Common myeloid progenitor, CD34-positive (primary cell): Measurements from ENCODE around the gene TOM1L1.
"Not testable (repeated sequence)": the region's sequence is repeated elsewhere in the genome, so short reads cannot be mapped to it uniquely, and the experiment has no call there.

Experiments used
- CTCF ChIA-PET: fragments of 350-600 bp; sonication (Branson Sonifier 250); formaldehyde crosslinking; loops from one replicate; lab custom pipeline; 2021; ENCODE audit warnings: antibody characterized with exemption; lab: Charles Lee
- POLR2A ChIA-PET: fragments of 350-600 bp; sonication (Branson Sonifier 250); formaldehyde crosslinking; loops from one replicate; lab custom pipeline; 2021; ENCODE audit warnings: antibody characterized with exemption; lab: Charles Lee
- DNase-seq, 3 donors: peaks; one replicate each; pipeline versions ENCODE4 v3.0.0 to v3.0.0-alpha.2; 2013
- H3K27ac ChIP-seq, 2 experiments: 1 replicate in 1 of 2; 2 replicates in 1 of 2; pipeline ENCODE4 v1.7.0; 2013; ENCODE audit warnings: inconsistent platforms in 2 of 2, low read length in 2 of 2, mild to moderate bottlenecking in 2 of 2, low read depth in 1 of 2, moderate library complexity in 1 of 2; ENCODE audit not compliant: severe bottlenecking in 2 of 2, insufficient read depth in 1 of 2, poor library complexity in 1 of 2
- H3K27me3 ChIP-seq, 5 experiments: replicated peaks in 2 of 5; 1 replicate in 3 of 5; 2 replicates in 2 of 5; pipeline versions ENCODE4 v1.6.1 to v1.7.0; 2013; ENCODE audit warnings: low read length in 4 of 5, mild to moderate bottlenecking in 2 of 5, moderate library complexity in 2 of 5, inconsistent platforms in 1 of 5; ENCODE audit not compliant: insufficient read depth in 5 of 5, control insufficient read depth in 4 of 5
- H3K36me3 ChIP-seq, 4 experiments: 1 replicate in 2 of 4; 2 replicates in 2 of 4; pipeline versions ENCODE4 v1.6.1 to v1.7.0; 2013; ENCODE audit warnings: low read length in 3 of 4, control low read depth in 1 of 4, mild to moderate bottlenecking in 1 of 4; ENCODE audit not compliant: control insufficient read depth in 4 of 4, insufficient read depth in 4 of 4
- H3K4me1 ChIP-seq, 4 experiments: 1 replicate in 3 of 4; 2 replicates in 1 of 4; pipeline versions ENCODE4 v1.6.1 to v1.7.1; 2013; ENCODE audit warnings: low read length in 3 of 4, mild to moderate bottlenecking in 3 of 4, control low read depth in 1 of 4, inconsistent platforms in 1 of 4, moderate library complexity in 1 of 4; ENCODE audit not compliant: control insufficient read depth in 4 of 4, insufficient read depth in 4 of 4; ENCODE audit errors: control extremely low read depth in 1 of 4
- H3K4me3 ChIP-seq, 7 experiments: 1 replicate in 4 of 7; 2 replicates in 3 of 7; pipeline versions ENCODE4 v1.5.1 to v1.7.0; 2013; ENCODE audit warnings: mild to moderate bottlenecking in 7 of 7, low read length in 6 of 7, moderate library complexity in 6 of 7, inconsistent platforms in 2 of 7, low read depth in 2 of 7, control low read depth in 1 of 7; ENCODE audit not compliant: insufficient read depth in 4 of 7, control insufficient read depth in 1 of 7; ENCODE audit errors: extremely low read depth in 1 of 7
- H3K9me3 ChIP-seq, 5 experiments: 1 replicate in 4 of 5; 2 replicates in 1 of 5; pipeline versions ENCODE4 v1.6.1 to v1.7.1; 2013; ENCODE audit warnings: low read length in 4 of 5, mild to moderate bottlenecking in 2 of 5, inconsistent platforms in 1 of 5, low read depth in 1 of 5, moderate library complexity in 1 of 5; ENCODE audit not compliant: control insufficient read depth in 4 of 5, insufficient read depth in 2 of 5; ENCODE audit errors: control extremely low read depth in 1 of 5
- WGBS: methylation state at CpG from one replicate; pipeline ENCODE4 v1.1.5; 2013; ENCODE audit not compliant: insufficient coverage; 5-methylcytosine and 5-hydroxymethylcytosine counted together

The TOM1L1 gene

GRCh38 chr17:54864636-54865356 lies 35.9 kb upstream of the TOM1L1 start:
- ChIA-PET POLR2A (no interaction called here), CTCF (no interaction called here)
- Histone ChIP-seq H3K36me3 (no peaks in the 10 kb centered on the region), H3K4me3 (no peak overlapping the region), H3K4me1 (no peaks in the 10 kb centered on the region), H3K27ac (no peak overlapping the region), H3K9me3 (no peaks in the 10 kb centered on the region), H3K27me3 (peaks cover 0 to 4% (median 0%) of the 10 kb centered on the region in 5 experiments)
- 90% methylated on average over 6 of the region's 8 CpGs for WGBS
- DNase-seq, result no peak

GRCh38 chr17:54867634-54868033 lies 33.0 kb upstream of the TOM1L1 start:
- Histone ChIP-seq H3K27me3 (peaks cover 0 to 4% (median 0%) of the 10 kb centered on the region in 5 experiments), H3K36me3 (no peaks in the 10 kb centered on the region), H3K4me1 (no peaks in the 10 kb centered on the region), H3K27ac (no peak overlapping the region), H3K4me3 (no peak overlapping the region), H3K9me3 (no peaks in the 10 kb centered on the region)
- DNase-seq, result no peak
- 100% methylated on average over 1 of the region's 2 CpGs for WGBS
- CTCF ChIA-PET, result no interaction called here
- POLR2A ChIA-PET, result no interaction called here

- no peak overlapping the region for H3K4me3 ChIP-seq
- CTCF ChIA-PET, result no interaction called here
- H3K27me3 ChIP-seq, result no peaks in the 10 kb centered on the region
- no peaks in the 10 kb centered on the region for H3K9me3 ChIP-seq
- H3K4me1 ChIP-seq, result no peaks in the 10 kb centered on the region
- no peaks in the 10 kb centered on the region for H3K36me3 ChIP-seq
- WGBS, result no CpG with 5 or more reads among the region's 1 CpG
- POLR2A ChIA-PET, result no interaction called here
- H3K27ac ChIP-seq, result no peak overlapping the region
- no peak for DNase-seq
Observed at GRCh38 chr17:54870671-54871175, 29.9 kb upstream of the TOM1L1 start.

- POLR2A ChIA-PET, CTCF ChIA-PET, H3K27ac ChIP-seq, H3K27me3 ChIP-seq, H3K4me3 ChIP-seq, H3K9me3 ChIP-seq, H3K36me3 ChIP-seq, H3K4me1 ChIP-seq, DNase-seq: not testable (repeated sequence)
- WGBS, result no CpG with 5 or more reads among the region's 2 CpGs
Observed at GRCh38 chr17:54875906-54876305, 24.7 kb upstream of the TOM1L1 start.

GRCh38 chr17:54876656-54877195 lies 23.9 kb upstream of the TOM1L1 start:
- Histone ChIP-seq H3K4me1 (no peaks in the 10 kb centered on the region), H3K36me3 (no peaks in the 10 kb centered on the region), H3K4me3 (no peak overlapping the region), H3K27me3 (no peaks in the 10 kb centered on the region), H3K9me3 (no peaks in the 10 kb centered on the region), H3K27ac (no peak overlapping the region)
- ChIA-PET CTCF (no interaction called here), POLR2A (no interaction called here)
- DNase-seq, result no peak
- 96% methylated on average over 6 of the region's 6 CpGs for WGBS

- H3K27ac ChIP-seq, result no peak overlapping the region
- DNase-seq, result no peak
- WGBS, result 92% methylated on average over 8 of the region's 10 CpGs
- peaks cover 0 to 6% (median 0%) of the 10 kb centered on the region in 5 experiments for H3K27me3 ChIP-seq
- no peaks in the 10 kb centered on the region for H3K36me3 ChIP-seq
- no peaks in the 10 kb centered on the region for H3K9me3 ChIP-seq
- CTCF ChIA-PET, result interaction anchor here (1.3 kb wide), 1 partner anchor 9 kb away, joined by 4 read pairs; no protein-coding TSS in a partner anchor
- H3K4me1 ChIP-seq, result no peaks in the 10 kb centered on the region
- POLR2A ChIA-PET, result no interaction called here
- H3K4me3 ChIP-seq, result no peak overlapping the region
Observed at GRCh38 chr17:54881255-54881972, 19.2 kb upstream of the TOM1L1 start.

GRCh38 chr17:54882371-54882770 lies 18.3 kb upstream of the TOM1L1 start:
- H3K27ac ChIP-seq, result no peak overlapping the region
- H3K4me3 ChIP-seq, result no peak overlapping the region
- ChIA-PET CTCF (interaction anchor here (1.3 kb wide), 1 partner anchor 8 kb away, joined by 4 read pairs; no protein-coding TSS in a partner anchor), POLR2A (no interaction called here)
- no peak for DNase-seq
- H3K4me1 ChIP-seq, result no peaks in the 10 kb centered on the region
- H3K36me3 ChIP-seq, result no peaks in the 10 kb centered on the region
- peaks cover 0 to 7% (median 0%) of the 10 kb centered on the region in 5 experiments for H3K27me3 ChIP-seq
- 100% methylated on average over 2 of the region's 4 CpGs for WGBS
- H3K9me3 ChIP-seq, result no peaks in the 10 kb centered on the region
